GM21528 (cell line): ENCODE data around the gene MIS12.

Source experiments
- ATAC-seq: cut with Tn5 transposase; IDR thresholded peaks from one replicate; pipeline ENCODE4 v1.9.1; 2021; ENCODE audit warnings: mild to moderate bottlenecking, moderate library complexity; ENCODE audit not compliant: unreplicated experiment, low FRiP score

The MIS12 gene

GRCh38 chr17:5486206-5487124, at the start of gene MIS12:
MIS12 (plus strand) TSS chr17:5486566; CDS start chr17:5488863, 2,297 bp downstream.
- peak; percentile 81 for ATAC-seq

GRCh38 chr17:5437721-5438317, 48.5 kb upstream of the MIS12 start:
- ATAC-seq: no peak

GRCh38 chr17:5438716-5439445, 47.5 kb upstream of the MIS12 start, which contains the start of gene C1QBP:
C1QBP (minus strand) TSS chr17:5439155; CDS start chr17:5439073, 82 bp downstream.
- peak; percentile 75 for ATAC-seq

- ATAC-seq: peak; percentile 22
Observed at GRCh38 chr17:5439446-5439764, 47.0 kb upstream of the MIS12 start.

GRCh38 chr17:5443728-5444127, 42.6 kb upstream of the MIS12 start:
- no peak for ATAC-seq

GRCh38 chr17:5444209-5444608, 42.2 kb upstream of the MIS12 start:
- ATAC-seq: no peak

GRCh38 chr17:5446786-5447185, 39.6 kb upstream of the MIS12 start:
- ATAC-seq: no peak

- no peak for ATAC-seq
Observed at GRCh38 chr17:5464717-5465507, 21.5 kb upstream of the MIS12 start.

- ATAC-seq: no peak
Observed at GRCh38 chr17:5466295-5466694, 20.1 kb upstream of the MIS12 start.

GRCh38 chr17:5467416-5467815, 18.9 kb upstream of the MIS12 start:
- ATAC-seq: no peak

GRCh38 chr17:5468075-5468473, 18.3 kb upstream of the MIS12 start:
- ATAC-seq: no peak

- ATAC-seq: no peak
Observed at GRCh38 chr17:5472511-5472910, 13.9 kb upstream of the MIS12 start.

- no peak for ATAC-seq
Observed at GRCh38 chr17:5473906-5474305, 12.5 kb upstream of the MIS12 start.

GRCh38 chr17:5478992-5479391, 7.4 kb upstream of the MIS12 start:
- no peak for ATAC-seq

GRCh38 chr17:5480962-5481361, 5.4 kb upstream of the MIS12 start:
- no peak for ATAC-seq

GRCh38 chr17:5481451-5481850, 4.9 kb upstream of the MIS12 start:
- ATAC-seq: no peak

- peak; percentile 21 for ATAC-seq
Observed at GRCh38 chr17:5485270-5486205, 828 bp upstream of the MIS12 start, which contains the start of gene DERL2. DERL2 (minus strand) TSS chr17:5486178; CDS start chr17:5486161, 17 bp downstream.

GRCh38 chr17:5488752-5489151, 2.4 kb downstream of the MIS12 start:
- no peak for ATAC-seq

GRCh38 chr17:5492970-5493369, 6.6 kb downstream of the MIS12 start:
- no peak for ATAC-seq
